Activated CD8-positive, alpha-beta memory T cell treated with anti-CD3 and anti-CD28 coated beads for 1 hour (primary cell): ENCODE data around the gene ANKRD65.
"Not testable (repeated sequence)": the region's sequence is repeated elsewhere in the genome, so short reads cannot be mapped to it uniquely, and the experiment has no call there.

Experiments
- DNase-seq, 2 donors: peaks; one replicate each; pipeline ENCODE4 v3.0.0-alpha.2; 2020; ENCODE audit warnings: low read depth in 1 of 2; ENCODE audit errors: extremely low read depth in 1 of 2

The ANKRD65 gene

DNA sequence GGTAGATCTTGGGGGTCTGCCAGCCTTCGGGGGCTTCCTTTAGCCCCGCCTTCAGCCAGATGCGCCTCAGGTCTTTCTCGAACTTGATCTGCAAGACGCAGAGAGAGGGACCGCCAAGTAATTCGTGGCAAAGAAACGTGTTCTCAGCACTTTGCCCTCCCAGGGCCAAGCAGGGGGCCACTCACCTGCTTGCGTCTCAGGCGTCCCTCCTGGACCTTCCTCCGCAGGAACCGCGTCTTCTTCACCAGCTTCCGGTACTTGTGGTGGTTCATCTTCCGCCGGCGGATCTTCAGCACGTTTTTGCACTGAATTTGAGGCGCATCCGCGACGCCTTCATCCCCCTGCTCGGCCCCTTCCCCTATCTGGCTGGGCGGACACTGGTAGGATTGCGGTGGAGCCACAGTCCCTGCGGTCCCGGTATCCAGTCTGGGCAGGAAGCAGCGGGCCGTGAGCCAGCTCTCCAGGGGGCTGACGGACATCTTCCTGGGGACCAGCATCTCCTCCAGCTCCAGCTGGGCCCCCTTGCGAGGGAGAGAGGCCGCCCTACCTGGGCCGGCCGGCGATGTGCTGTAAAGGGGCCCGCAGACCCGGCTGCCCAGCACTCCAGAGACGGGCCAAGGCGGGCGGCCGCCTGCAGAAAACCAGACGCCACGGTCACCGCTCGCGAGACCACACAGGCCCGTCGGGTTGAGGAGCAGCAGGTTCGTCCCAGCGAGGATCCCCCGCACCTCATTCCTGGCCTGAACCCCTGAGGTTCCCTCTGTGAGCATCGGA lies 47.1 kb downstream of the ANKRD65 start:
- DNase-seq: no peak

DNA sequence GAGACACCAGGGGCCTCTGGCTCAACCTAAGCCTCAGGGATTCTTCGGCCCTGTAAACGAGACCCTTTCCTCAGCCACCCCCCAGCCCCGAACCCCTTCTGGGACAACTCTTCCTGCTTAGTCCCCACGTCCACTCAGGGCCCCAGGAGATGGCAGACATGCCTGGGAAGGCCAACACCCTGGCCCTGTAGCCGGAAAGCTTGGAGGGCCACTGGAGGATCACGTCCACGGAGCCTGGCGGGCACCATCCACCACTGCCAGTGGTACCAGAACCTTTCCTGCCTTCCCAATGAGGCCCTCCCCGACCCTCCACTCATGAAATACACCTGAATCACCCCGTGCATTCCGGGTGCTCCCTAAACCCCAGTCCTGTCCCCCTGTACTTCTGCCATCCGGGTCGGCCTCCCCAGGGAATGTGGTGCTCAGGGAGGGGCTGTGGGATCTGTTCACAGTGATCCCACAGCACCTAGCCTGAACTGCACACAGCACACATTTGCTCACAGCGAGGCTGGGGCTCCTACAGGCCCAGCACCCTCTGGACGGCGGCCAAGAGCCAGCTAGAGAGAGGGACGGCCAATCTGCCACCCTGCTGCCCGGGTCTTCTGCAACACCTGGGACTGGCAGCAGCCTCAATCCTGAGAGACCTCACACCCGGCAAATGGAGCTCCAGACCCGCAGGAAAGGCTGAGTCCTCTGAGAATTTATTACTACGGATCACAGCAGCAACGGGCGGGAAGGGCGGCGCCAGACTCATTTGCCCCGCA lies 47.8 kb downstream of the ANKRD65 start:
- no peak for DNase-seq

DNA sequence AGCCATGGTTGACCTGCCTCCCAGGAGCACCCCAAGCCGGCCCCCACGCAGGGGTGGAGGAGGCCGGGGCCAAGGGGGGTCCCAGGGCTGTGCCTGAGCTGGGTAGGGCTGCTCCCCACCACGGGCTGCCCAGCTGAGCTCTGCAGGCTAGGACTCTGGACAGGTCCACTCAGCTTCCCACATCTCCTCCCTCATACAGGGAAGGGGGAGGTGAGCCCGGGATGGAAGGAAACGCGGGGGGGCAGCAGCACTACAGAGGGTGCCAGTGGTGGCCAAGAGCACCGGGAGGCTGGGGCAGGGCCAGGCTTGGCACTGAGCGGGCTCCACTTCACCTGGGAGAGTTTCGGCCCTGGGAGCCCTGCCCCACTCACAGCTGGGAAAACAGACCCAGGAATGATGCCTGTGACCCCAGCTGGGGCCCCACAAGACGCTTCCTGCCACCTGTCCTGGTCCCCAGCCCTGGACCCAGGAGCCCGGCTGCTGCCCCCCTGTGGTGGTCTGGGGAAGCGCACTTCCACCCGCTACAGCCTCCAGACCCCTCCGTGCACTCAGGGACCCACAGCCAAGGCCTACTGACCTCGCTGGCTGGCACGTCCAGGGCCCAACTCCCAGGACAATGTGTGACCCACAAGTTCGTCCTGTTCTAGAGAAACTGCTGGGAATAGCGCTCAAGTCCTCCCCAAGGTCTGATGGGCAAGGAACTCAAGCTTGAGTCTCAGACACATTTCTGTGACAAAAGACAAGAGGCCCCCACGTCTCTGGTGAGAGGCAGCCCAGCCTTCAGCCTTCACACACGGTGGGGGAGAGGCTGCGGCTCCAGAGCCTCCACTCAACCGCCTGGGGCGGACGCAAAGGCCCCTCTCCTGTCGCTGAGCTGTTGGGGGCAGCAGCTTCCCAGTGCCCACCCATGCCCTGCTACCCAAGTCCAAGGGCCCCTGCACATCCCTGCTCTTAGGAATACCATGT lies 49.0 kb downstream of the ANKRD65 start:
- DNase-seq: peak; percentile 44 to 66

DNA sequence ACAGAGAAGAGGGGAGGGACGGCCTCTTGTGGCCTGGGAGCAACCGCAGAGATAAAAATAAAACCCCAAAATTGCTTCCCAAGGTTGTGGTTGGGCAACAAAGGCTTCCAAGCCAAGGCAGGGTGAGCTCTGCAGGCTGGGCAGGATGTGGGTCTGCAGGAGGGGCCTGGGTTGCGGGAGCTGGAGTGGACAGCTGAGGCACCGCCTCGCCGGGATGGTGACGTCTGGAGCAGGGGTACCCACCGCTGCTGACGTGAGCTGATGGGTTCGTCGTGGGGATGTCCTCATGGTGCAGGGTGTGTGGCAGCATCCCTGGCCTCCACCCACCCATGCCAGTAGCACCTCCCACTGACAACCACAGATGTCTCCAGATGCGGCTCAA lies 49.7 kb downstream of the ANKRD65 start:
- DNase-seq: peak; percentile 42 to 83

DNA sequence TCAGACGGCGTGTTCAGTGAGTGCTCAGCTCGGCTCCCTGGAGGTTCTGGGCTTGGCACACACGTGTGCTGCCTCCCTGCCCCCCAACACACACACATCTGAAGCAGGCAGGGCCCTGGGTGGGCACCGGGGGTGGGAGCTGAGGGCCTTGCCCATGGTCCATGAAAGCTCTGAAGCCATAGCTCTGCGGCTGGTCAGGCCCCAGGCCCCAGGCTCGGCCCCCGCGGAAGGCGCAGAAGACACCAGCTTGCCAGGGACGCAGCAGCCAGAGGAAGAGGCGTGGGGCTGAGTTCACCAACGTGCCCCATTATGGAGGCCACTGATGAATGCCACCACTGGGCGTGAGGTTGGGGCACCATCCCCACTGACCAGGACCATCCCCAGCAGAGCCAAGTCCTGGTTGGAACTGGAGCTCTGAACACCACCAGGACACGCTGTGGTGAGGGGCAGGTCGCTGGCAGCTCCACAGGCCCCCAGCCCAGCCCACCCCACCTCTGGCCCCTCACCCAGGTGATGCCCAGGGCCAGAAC lies 50.2 kb downstream of the ANKRD65 start:
- DNase-seq: no peak

DNA sequence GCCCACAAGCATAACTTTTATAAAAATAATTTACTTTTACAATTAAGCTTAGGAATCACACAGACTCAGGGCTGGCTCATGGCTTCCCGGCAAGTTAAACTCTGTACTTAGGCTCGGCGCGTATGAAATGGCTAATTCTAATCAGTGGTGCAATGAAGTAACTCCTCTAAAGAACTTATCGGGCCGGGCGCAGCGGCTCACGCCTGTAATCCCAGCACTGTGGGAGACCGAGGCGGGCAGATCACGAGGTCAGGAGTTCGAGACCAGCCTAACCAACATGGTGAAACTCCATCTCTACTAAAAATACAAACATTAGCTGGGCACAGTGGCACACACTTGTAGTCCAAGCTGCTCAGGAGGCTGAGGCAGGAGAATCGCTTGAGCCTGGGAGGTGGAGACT lies 51.0 kb downstream of the ANKRD65 start:
- DNase-seq: not testable (repeated sequence)
